Measurements from ENCODE around the gene PADI1. TPM values are rescaled to one million over a fixed set of nuclear protein-coding genes. Genes with fewer than 3 reads are reported as not detected.

PADI1 gene
- total and polyA plus RNA-seq, 2 donors (not counting 1 experiment from before 2014, with no cell fraction given) = not detected

DNA sequence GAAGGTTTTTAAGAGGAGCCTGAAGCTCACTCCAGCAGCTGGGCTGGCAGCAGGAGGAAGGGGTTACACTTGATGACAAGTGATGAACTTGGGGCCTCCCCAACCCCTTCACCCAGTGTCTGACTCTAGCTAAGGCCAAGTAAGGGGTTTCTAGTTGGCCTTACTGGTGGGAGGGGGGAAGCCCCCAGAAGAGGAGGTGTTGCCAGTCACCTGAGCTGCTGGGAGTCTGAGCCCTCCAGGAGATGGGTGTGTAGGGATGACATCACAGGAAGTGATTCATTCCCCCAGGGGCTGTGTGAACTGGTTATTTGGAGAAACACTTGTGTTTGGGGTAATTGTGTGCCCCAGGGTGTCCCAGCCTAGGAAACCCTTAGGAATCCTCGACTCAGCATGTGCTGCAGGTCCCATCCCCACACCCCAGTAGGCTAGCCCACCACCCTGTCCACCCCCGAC lies 3.1 kb downstream of the PADI1 start:
- Histone ChIP-seq H3K4me2 (replicated peaks; ENCODE audit: low read depth, low read length, poor library complexity, severe bottlenecking) (peak overlapping the region; percentile 53), H3K4me1 (ENCODE audit: control insufficient read depth in 2 of 2, insufficient read depth in 2 of 2, low read length in 2 of 2) (peaks cover 22% of the 10 kb centered on the region in 2 donors)
- POLR2A ChIA-PET = interaction anchor here (0.7 to 1.1 kb wide), 3 partner anchors 41 to 304 kb away, joined by 3 to 7 read pairs (median 4); no protein-coding TSS in a partner anchor

DNA sequence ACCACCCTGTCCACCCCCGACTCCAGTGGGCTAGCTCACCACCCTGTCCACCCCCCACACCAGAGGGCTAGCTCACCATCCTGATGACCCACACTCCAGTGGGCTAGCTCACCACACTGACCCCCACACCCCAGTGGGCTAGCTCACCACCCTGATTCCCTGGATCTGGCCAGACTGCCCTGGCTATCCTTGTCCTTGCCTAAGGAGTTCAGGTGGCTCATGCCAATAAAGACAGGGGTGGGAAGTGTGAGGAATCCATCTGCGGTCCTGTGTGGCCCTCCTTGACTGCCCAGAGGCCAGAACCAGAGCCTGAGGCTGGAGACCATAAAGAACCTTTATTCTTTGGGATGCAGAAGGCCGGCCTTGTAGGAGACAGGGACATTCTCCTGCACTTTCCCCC lies 3.6 kb downstream of the PADI1 start:
- H3K4me1 Mint-ChIP-seq = peaks cover 36% of the 10 kb centered on the region
- POLR2A ChIA-PET = interaction anchor here (0.7 to 1.1 kb wide), 3 partner anchors 41 to 305 kb away, joined by 3 to 7 read pairs (median 4); no protein-coding TSS in a partner anchor
- peak overlapping the region; percentile 53 for H3K4me2 ChIP-seq (replicated peaks; ENCODE audit: low read depth, low read length, poor library complexity, severe bottlenecking)

More for the DNA sequence above, 3.1 kb downstream of the PADI1 start:
- ATAC-seq (ENCODE audit: low read depth) (peak; percentile 80), DNase-seq (peak; percentile 67)
- CTCF ChIA-PET = interaction anchor here (0.8 to 6.0 kb wide), 4 partner anchors 27 to 83 kb away, joined by 3 to 42 read pairs (median 17); no protein-coding TSS in a partner anchor
- H3K27me3 ChIP-seq (replicated peaks in 1 of 4; ENCODE audit: control extremely low read depth in 1 of 4, control insufficient read depth in 3 of 4, insufficient read depth in 4 of 4, low read length in 3 of 4) = peaks cover 0 to 7% (median 0%) of the 10 kb centered on the region in 4 experiments
- H3K4me3 ChIP-seq (ENCODE audit: control extremely low read depth in 1 of 5, extremely low read depth in 1 of 5, insufficient read depth in 1 of 5, low read depth in 2 of 5, low read length in 4 of 5) = no peak overlapping the region
- peak overlapping the region; percentile 85 for H3K4me3 Mint-ChIP-seq
- H3K9ac ChIP-seq (ENCODE audit: low read length) = no peak overlapping the region
- no peaks in the 10 kb centered on the region for H3K9me3 Mint-ChIP-seq (ENCODE audit: insufficient read depth)
- 42% methylated on average over 2 of the region's 2 CpGs for WGBS (ENCODE audit: insufficient coverage)
- H3K79me2 ChIP-seq (ENCODE audit: control insufficient read depth, insufficient read depth, low read length) = no peaks in the 10 kb centered on the region
- intact Hi-C loops (cut with micrococcal nuclease) = loop anchor here (1.0 kb wide), 1 partner anchor 67 kb away; no protein-coding TSS in a partner anchor
- TF ChIP-seq EZH2 (IDR thresholded peaks at IDR 0.05; ENCODE audit: borderline replicate concordance, insufficient read depth, low read depth, low read length, poor library complexity, severe bottlenecking) = no peak
- TF ChIP-seq, protein P1, sequence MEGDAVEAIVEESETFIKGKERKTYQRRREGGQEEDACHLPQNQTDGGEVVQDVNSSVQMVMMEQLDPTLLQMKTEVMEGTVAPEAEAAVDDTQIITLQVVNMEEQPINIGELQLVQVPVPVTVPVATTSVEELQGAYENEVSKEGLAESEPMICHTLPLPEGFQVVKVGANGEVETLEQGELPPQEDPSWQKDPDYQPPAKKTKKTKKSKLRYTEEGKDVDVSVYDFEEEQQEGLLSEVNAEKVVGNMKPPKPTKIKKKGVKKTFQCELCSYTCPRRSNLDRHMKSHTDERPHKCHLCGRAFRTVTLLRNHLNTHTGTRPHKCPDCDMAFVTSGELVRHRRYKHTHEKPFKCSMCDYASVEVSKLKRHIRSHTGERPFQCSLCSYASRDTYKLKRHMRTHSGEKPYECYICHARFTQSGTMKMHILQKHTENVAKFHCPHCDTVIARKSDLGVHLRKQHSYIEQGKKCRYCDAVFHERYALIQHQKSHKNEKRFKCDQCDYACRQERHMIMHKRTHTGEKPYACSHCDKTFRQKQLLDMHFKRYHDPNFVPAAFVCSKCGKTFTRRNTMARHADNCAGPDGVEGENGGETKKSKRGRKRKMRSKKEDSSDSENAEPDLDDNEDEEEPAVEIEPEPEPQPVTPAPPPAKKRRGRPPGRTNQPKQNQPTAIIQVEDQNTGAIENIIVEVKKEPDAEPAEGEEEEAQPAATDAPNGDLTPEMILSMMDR (IDR thresholded peaks at IDR 0.05) = no peak
- peak overlapping the region; percentile 60 for H3K27ac Mint-ChIP-seq
- H3K27ac ChIP-seq (ENCODE audit: low read length in 2 of 2) = no peak overlapping the region
- no peaks in the 10 kb centered on the region for H3K36me3 ChIP-seq (replicated peaks in 1 of 2; ENCODE audit: control extremely low read depth in 1 of 2, control insufficient read depth in 1 of 2, extremely low read depth in 1 of 2, insufficient read depth in 2 of 2, low read length in 1 of 2)
- no peaks in the 10 kb centered on the region for H3K9me3 ChIP-seq (ENCODE audit: control extremely low read depth in 1 of 3, control insufficient read depth in 2 of 3, insufficient read depth in 1 of 3, low read length in 2 of 3)
- H4K20me1 ChIP-seq (ENCODE audit: control insufficient read depth, insufficient read depth, low read length, poor library complexity, severe bottlenecking) = no peaks in the 10 kb centered on the region
- H3K4me1 Mint-ChIP-seq = peaks cover 32% of the 10 kb centered on the region
- H2AFZ ChIP-seq (ENCODE audit: insufficient read depth, low read depth, low read length, poor library complexity, severe bottlenecking) = no peak overlapping the region
- peaks cover 6% of the 10 kb centered on the region for H3K27me3 Mint-ChIP-seq

More for the DNA sequence above, 3.6 kb downstream of the PADI1 start:
- CTCF ChIA-PET = interaction anchor here (0.8 to 6.0 kb wide), 3 partner anchors 27 to 83 kb away, joined by 3 to 42 read pairs (median 27); no protein-coding TSS in a partner anchor
- no peak overlapping the region for H3K27ac Mint-ChIP-seq
- TF ChIP-seq, protein P1 (IDR thresholded peaks at IDR 0.05) = no peak
- no peak for TF ChIP-seq EZH2 (IDR thresholded peaks at IDR 0.05; ENCODE audit: borderline replicate concordance, insufficient read depth, low read depth, low read length, poor library complexity, severe bottlenecking)
- 85% methylated on average over 3 of the region's 3 CpGs for WGBS (ENCODE audit: insufficient coverage)
- intact Hi-C loops (cut with micrococcal nuclease) = loop anchor here (1.0 kb wide), 1 partner anchor 67 kb away; no protein-coding TSS in a partner anchor
- Histone ChIP-seq H3K27ac (ENCODE audit: low read length in 2 of 2) (no peak overlapping the region), H4K20me1 (ENCODE audit: control insufficient read depth, insufficient read depth, low read length, poor library complexity, severe bottlenecking) (no peaks in the 10 kb centered on the region), H3K79me2 (ENCODE audit: control insufficient read depth, insufficient read depth, low read length) (no peaks in the 10 kb centered on the region), H2AFZ (ENCODE audit: insufficient read depth, low read depth, low read length, poor library complexity, severe bottlenecking) (no peak overlapping the region), H3K36me3 (replicated peaks in 1 of 2; ENCODE audit: control extremely low read depth in 1 of 2, control insufficient read depth in 1 of 2, extremely low read depth in 1 of 2, insufficient read depth in 2 of 2, low read length in 1 of 2) (no peaks in the 10 kb centered on the region), H3K4me1 (ENCODE audit: control insufficient read depth in 2 of 2, insufficient read depth in 2 of 2, low read length in 2 of 2) (peaks cover 22 to 23% of the 10 kb centered on the region in 2 donors), H3K27me3 (replicated peaks in 1 of 4; ENCODE audit: control extremely low read depth in 1 of 4, control insufficient read depth in 3 of 4, insufficient read depth in 4 of 4, low read length in 3 of 4) (peaks cover 0 to 13% (median 2%) of the 10 kb centered on the region in 4 experiments), H3K4me3 (ENCODE audit: control extremely low read depth in 1 of 5, extremely low read depth in 1 of 5, insufficient read depth in 1 of 5, low read depth in 2 of 5, low read length in 4 of 5) (no peak overlapping the region), H3K9ac (ENCODE audit: low read length) (no peak overlapping the region), H3K9me3 (ENCODE audit: control extremely low read depth in 1 of 3, control insufficient read depth in 2 of 3, insufficient read depth in 1 of 3, low read length in 2 of 3) (no peaks in the 10 kb centered on the region)
- H3K27me3 Mint-ChIP-seq = peaks cover 12% of the 10 kb centered on the region
- ATAC-seq (ENCODE audit: low read depth) = no peak
- H3K4me3 Mint-ChIP-seq = no peak overlapping the region
- no peaks in the 10 kb centered on the region for H3K9me3 Mint-ChIP-seq (ENCODE audit: insufficient read depth)
- DNase-seq = no peak

Measured in B cell (primary cell).